OCI-LY1 (cell line): ENCODE data around the gene COL18A1.

Experiments used
- H2AFZ ChIP-seq: fragments of 200-600 bp; sonication (generic), shearing (Covaris generic); 2 replicates; pipeline ENCODE4 v1.6.0; 2014; ENCODE audit warnings: antibody characterized with exemption, mild to moderate bottlenecking, low read length
- H3F3A ChIP-seq: fragments of 200-600 bp; sonication (generic), shearing (Covaris generic); 2 replicates; pipeline ENCODE4 v1.6.0; 2014; ENCODE audit warnings: mild to moderate bottlenecking, antibody characterized with exemption, low read length, moderate library complexity; ENCODE audit not compliant: insufficient read depth
- H3K27ac ChIP-seq: fragments of 200-600 bp; sonication (generic); 2 replicates; pipeline ENCODE4 v1.5.1; 2014; ENCODE audit warnings: low read length, mixed run types, mild to moderate bottlenecking, low read depth; ENCODE audit not compliant: poor library complexity, severe bottlenecking
- H3K27me3 ChIP-seq: fragments of 200-600 bp; sonication (generic); 2 replicates; pipeline ENCODE4 v1.6.0; 2014; ENCODE audit warnings: antibody characterized with exemption, mild to moderate bottlenecking, low read length, moderate library complexity; ENCODE audit not compliant: insufficient read depth
- H3K36me3 ChIP-seq: fragments of 200-600 bp; sonication (generic); 2 replicates; pipeline ENCODE4 v1.6.1; 2014; ENCODE audit warnings: mild to moderate bottlenecking, antibody characterized with exemption, low read length, moderate library complexity, mixed read lengths; ENCODE audit not compliant: insufficient read depth
- H3K4me1 ChIP-seq: fragments of 200-600 bp; sonication (generic); 2 replicates; pipeline ENCODE4 v1.5.1; 2014; ENCODE audit warnings: mild to moderate bottlenecking, low read length, moderate library complexity; ENCODE audit not compliant: insufficient read depth, severe bottlenecking
- H3K4me2 ChIP-seq: fragments of 200-600 bp; sonication (generic), shearing (Covaris generic); 2 replicates; pipeline ENCODE4 v1.6.1; 2014; ENCODE audit warnings: low read length
- H3K4me3 ChIP-seq: fragments of 200-600 bp; sonication (generic); 2 replicates; pipeline ENCODE4 v1.5.1; 2014; ENCODE audit warnings: low read length, low read depth, mild to moderate bottlenecking, mixed read lengths; ENCODE audit not compliant: poor library complexity, severe bottlenecking
- H3K79me2 ChIP-seq: fragments of 200-600 bp; shearing (Covaris generic); 2 replicates; pipeline ENCODE4 v1.6.1; 2016; ENCODE audit warnings: mixed run types, low read length, mixed read lengths; ENCODE audit not compliant: insufficient read depth
- H3K9ac ChIP-seq: fragments of 200-600 bp; sonication (generic), shearing (Covaris generic); 2 replicates; pipeline ENCODE4 v1.6.1; 2014; ENCODE audit warnings: mild to moderate bottlenecking, low read length, mixed read lengths
- H3K9me2 ChIP-seq: fragments of 200-600 bp; sonication (generic), shearing (Covaris generic); 2 replicates; pipeline ENCODE4 v1.6.1; 2014; ENCODE audit warnings: low read depth, mild to moderate bottlenecking, low read length, mixed read lengths
- H3K9me3 ChIP-seq: fragments of 200-600 bp; shearing (Covaris generic); 2 replicates; pipeline ENCODE4 v1.6.1; 2014; ENCODE audit warnings: low read length, mixed read lengths
- H4K20me1 ChIP-seq: fragments of 200-600 bp; sonication (generic), shearing (Covaris generic); 2 replicates; pipeline ENCODE4 v1.6.0; 2016; ENCODE audit warnings: mild to moderate bottlenecking, low read length; ENCODE audit not compliant: insufficient read depth
- CTCF ChIP-seq: fragments of 200-600 bp; sonication (generic), shearing (Covaris generic); IDR thresholded peaks from 2 replicates; pipeline ENCODE4 v1.5.1; 2017; ENCODE audit warnings: mild to moderate bottlenecking, antibody characterized with exemption, low read length, moderate library complexity, mixed read lengths
- EZH2 ChIP-seq: fragments of 200-600 bp; sonication (generic), shearing (Covaris generic); IDR thresholded peaks from 2 replicates; pipeline ENCODE4 v1.8.0; 2017; ENCODE audit warnings: borderline replicate concordance, mixed run types, mild to moderate bottlenecking, antibody characterized with exemption, low read length, moderate library complexity, mixed read lengths

The COL18A1 gene

GRCh38 chr21:45371081-45371480 lies 33.9 kb upstream of the COL18A1 start:
- no peak overlapping the region for H3K9ac ChIP-seq

GRCh38 chr21:45371655-45372054 lies 33.3 kb upstream of the COL18A1 start:
- Histone ChIP-seq H4K20me1 (no peaks in the 10 kb centered on the region), H3K4me2 (no peak overlapping the region), H3K9ac (no peak overlapping the region), H3K9me2 (no peaks in the 10 kb centered on the region), H3K27me3 (peaks cover 6% of the 10 kb centered on the region; the same call in 1 of the 2 replicates), H2AFZ (no peak overlapping the region), H3K4me3 (no peak overlapping the region), H3K79me2 (no peaks in the 10 kb centered on the region), H3K4me1 (no peaks in the 10 kb centered on the region), H3K27ac (no peak overlapping the region), H3F3A (no peaks in the 10 kb centered on the region), H3K9me3 (no peaks in the 10 kb centered on the region), H3K36me3 (no peaks in the 10 kb centered on the region)
- TF ChIP-seq EZH2: no peak
- no peak for TF ChIP-seq CTCF

More at GRCh38 chr21:45371081-45371480, 33.9 kb upstream of the COL18A1 start:
- Histone ChIP-seq H3K4me3 (no peak overlapping the region), H3K4me2 (no peak overlapping the region), H3K9me2 (no peaks in the 10 kb centered on the region), H3K36me3 (no peaks in the 10 kb centered on the region), H3F3A (no peaks in the 10 kb centered on the region), H3K27ac (no peak overlapping the region), H4K20me1 (no peaks in the 10 kb centered on the region), H3K9me3 (no peaks in the 10 kb centered on the region), H3K79me2 (no peaks in the 10 kb centered on the region), H3K4me1 (no peaks in the 10 kb centered on the region), H3K27me3 (peaks cover 6% of the 10 kb centered on the region; the same call in 1 of the 2 replicates), H2AFZ (no peak overlapping the region)
- TF ChIP-seq CTCF (no peak), EZH2 (no peak)

GRCh38 chr21:45372732-45373355 lies 32.1 kb upstream of the COL18A1 start:
- H3K4me2 ChIP-seq: no peak overlapping the region
- no peaks in the 10 kb centered on the region for H3K36me3 ChIP-seq
- H3K79me2 ChIP-seq: no peaks in the 10 kb centered on the region
- H3K9me2 ChIP-seq: no peaks in the 10 kb centered on the region
- no peaks in the 10 kb centered on the region for H3F3A ChIP-seq
- H3K4me1 ChIP-seq: no peaks in the 10 kb centered on the region
- no peak overlapping the region for H3K4me3 ChIP-seq
- TF ChIP-seq EZH2 (no peak), CTCF (no peak)
- no peaks in the 10 kb centered on the region for H3K9me3 ChIP-seq
- no peak overlapping the region for H2AFZ ChIP-seq
- H3K27ac ChIP-seq: no peak overlapping the region
- H3K9ac ChIP-seq: no peak overlapping the region
- H4K20me1 ChIP-seq: no peaks in the 10 kb centered on the region
- peaks cover 6% of the 10 kb centered on the region; the same call in 1 of the 2 replicates for H3K27me3 ChIP-seq
